SH-SY5Y (cell line): ENCODE results near the gene SLC16A8.

Experiments used
- GATA2 ChIP-seq: IDR thresholded peaks from 2 replicates; pipeline ENCODE4 v1.6.1; 2011; ENCODE audit warnings: mild to moderate bottlenecking, low read depth, low read length
- GATA3 ChIP-seq: IDR thresholded peaks from 2 replicates; pipeline ENCODE4 v1.6.1; 2011; ENCODE audit warnings: low read depth, mild to moderate bottlenecking, low read length, moderate library complexity

DNA sequence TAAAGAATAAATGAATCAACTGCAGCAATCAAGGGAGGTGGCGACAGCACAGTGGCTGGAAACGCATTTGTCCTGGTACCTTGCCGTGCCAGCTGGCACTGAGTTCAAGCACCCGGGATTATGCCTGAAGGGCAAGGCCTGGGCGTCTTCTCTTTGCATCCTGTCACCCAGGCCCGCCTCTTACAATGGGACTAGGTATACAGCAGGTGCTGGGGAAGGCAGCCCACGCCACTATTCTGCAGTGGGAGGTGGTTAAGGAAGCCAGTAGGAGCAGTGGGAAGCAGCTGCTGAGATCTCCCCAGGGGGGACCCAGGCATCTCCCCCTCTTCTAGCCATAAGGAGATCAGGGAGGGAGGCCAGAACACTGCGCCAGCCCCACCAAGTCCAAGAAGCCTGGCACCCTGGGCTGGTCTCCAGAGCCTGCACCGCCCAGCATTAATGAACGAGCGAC is 41.8 kb upstream of the SLC16A8 start:
- TF ChIP-seq GATA3 = no peak
- TF ChIP-seq GATA2 = no peak
